Gastrocnemius medialis (tissue), 4 donors: Measurements from ENCODE around the gene DUSP8. TPM values are rescaled to one million over a fixed set of nuclear protein-coding genes. Genes with fewer than 3 reads are reported as not detected.
"Not testable (repeated sequence)": the region's sequence is repeated elsewhere in the genome, so short reads cannot be mapped to it uniquely, and the experiment has no call there.

Experiments
- ATAC-seq, 2 donors: fragments of 150-250 bp; one replicate each; pipeline ENCODE4 v1.9.1; 2016
- DNase-seq, 2 donors: peaks; one replicate each; pipeline ENCODE4 v3.0.0-alpha.2; 2019
- H3K27ac ChIP-seq, 4 donors: fragments of 200-600 bp; sonication (generic); 1 replicate in 1 of 4; 2 replicates in 3 of 4; pipeline ENCODE4 v1.5.1; 2016 to 2018; ENCODE audit warnings: mild to moderate bottlenecking in 2 of 4, moderate library complexity in 1 of 4
- H3K27me3 ChIP-seq, 3 donors: fragments of 200-600 bp; sonication (generic) in 2 of 3; 1 replicate in 1 of 3; 2 replicates in 2 of 3; pipeline versions ENCODE4 v1.5.1 to v1.6.0; 2016 to 2019; ENCODE audit warnings: mild to moderate bottlenecking in 1 of 3, moderate library complexity in 1 of 3
- H3K36me3 ChIP-seq, 2 donors: fragments of 200-600 bp; sonication (generic) in 1 of 2; one replicate each; pipeline ENCODE4 v1.5.1; 2017 to 2018
- H3K4me1 ChIP-seq, 2 donors: fragments of 200-600 bp; sonication (generic) in 1 of 2; one replicate each; pipeline ENCODE4 v1.5.1; 2016 to 2017; ENCODE audit warnings: mild to moderate bottlenecking in 2 of 2
- H3K4me3 ChIP-seq, 4 donors: fragments of 200-600 bp; sonication (generic) in 3 of 4; 1 replicate in 1 of 4; 2 replicates in 3 of 4; pipeline ENCODE4 v1.5.1; 2016 to 2019; ENCODE audit warnings: mild to moderate bottlenecking in 2 of 4
- H3K9me3 ChIP-seq, 3 donors: fragments of 200-600 bp; sonication (generic) in 2 of 3; 1 replicate in 1 of 3; 2 replicates in 2 of 3; pipeline ENCODE4 v1.5.1; 2016 to 2019
- CTCF ChIP-seq, 5 experiments: fragments of 450-650 bp in 3 of 5; fragments of 200-600 bp in 2 of 5; sonication (generic) in 2 of 5; IDR thresholded peaks in 4 of 5; conservative IDR thresholded peaks in 1 of 5; 1 replicate in 4 of 5; 2 replicates in 1 of 5; pipeline ENCODE4 v1.5.1; 2016 to 2019; ENCODE audit warnings: antibody characterized with exemption in 5 of 5, mild to moderate bottlenecking in 3 of 5, moderate library complexity in 3 of 5
- POLR2A ChIP-seq, 2 donors: fragments of 450-650 bp; IDR thresholded peaks; one replicate each; pipeline ENCODE4 v1.6.1; 2017; ENCODE audit warnings: antibody characterized with exemption in 2 of 2, mild to moderate bottlenecking in 2 of 2, moderate library complexity in 2 of 2
- in situ Hi-C, 4 donors: fragments of 200-750 bp; cut with MboI; loops; one replicate each; pipeline versions ENCODE4 v1.15.0 to v1.8.0; 2017; ENCODE audit warnings: low sequenced_read_pairs in 4 of 4
- intact Hi-C: fragments of 100-400 bp; cut with DNase I; formaldehyde crosslinking; loops from one replicate; pipeline ENCODE4 v1.15.1; 2023; ENCODE audit warnings: low total_unique reads
- total RNA-seq, 4 donors: library from RNA; depleted of rRNA; stranded (reverse); fragments of >200 nt; gene quantifications; one replicate each; pipeline versions ENCODE4 v1.1.0 to v1.2.3, GENCODE V29; 2016

DUSP8 gene
- total RNA-seq, 4 donors from 2014 or later = 2.6 to 25.9 (median 6.3) TPM

- ATAC-seq (no peak), DNase-seq (no peak)
- Histone ChIP-seq H3K9me3 (no peaks in the 10 kb centered on the region), H3K4me3 (no peak overlapping the region), H3K4me1 (no peaks in the 10 kb centered on the region), H3K27me3 (peaks cover 0 to 6% (median 0%) of the 10 kb centered on the region in 3 donors), H3K36me3 (no peaks in the 10 kb centered on the region), H3K27ac (no peak overlapping the region)
- TF ChIP-seq CTCF (IDR thresholded peaks at IDR 0.05 in 4 of 5, conservative IDR thresholded peaks at IDR 0.05 in 1 of 5) (no peak), POLR2A (IDR thresholded peaks at IDR 0.05) (no peak)
- in situ Hi-C loops (no loop called here), intact Hi-C loops (no loop called here)
Observed at GRCh38 chr11:1598816-1599215, 26.7 kb upstream of the DUSP8 start.

- H3K36me3 ChIP-seq, H3K4me3 ChIP-seq, H3K27me3 ChIP-seq, H3K9me3 ChIP-seq, H3K4me1 ChIP-seq, H3K27ac ChIP-seq, in situ Hi-C loops, intact Hi-C loops, DNase-seq, ATAC-seq: not testable (repeated sequence)
Observed at GRCh38 chr11:1598406-1598805, 26.3 kb upstream of the DUSP8 start.

GRCh38 chr11:1597994-1598380 is 25.9 kb upstream of the DUSP8 start, which contains the start of gene KRTAP5-2:
Gene KRTAP5-2 (minus strand): TSS chr11:1598294. CDS start chr11:1598250, 44 bp downstream.
- H3K4me3 ChIP-seq = no peak within 1 kb of the TSS
- in situ Hi-C loops (no loop called here), intact Hi-C loops (no loop called here)
- H3K4me1 ChIP-seq = no peaks in the 10 kb centered on the region
- DNase-seq (no peak), ATAC-seq (no peak)
- no peaks in the 10 kb centered on the region for H3K36me3 ChIP-seq
- peaks cover 0 to 6% (median 0%) of the 10 kb centered on the region in 3 donors for H3K27me3 ChIP-seq
- no peaks in the 10 kb centered on the region for H3K9me3 ChIP-seq
- TF ChIP-seq CTCF (IDR thresholded peaks at IDR 0.05 in 4 of 5, conservative IDR thresholded peaks at IDR 0.05 in 1 of 5) (no peak), POLR2A (IDR thresholded peaks at IDR 0.05) (no peak)
- no peak within 1 kb of the TSS for H3K27ac ChIP-seq

GRCh38 chr11:1597331-1597993 is 25.4 kb upstream of the DUSP8 start:
- Histone ChIP-seq H3K4me1 (no peaks in the 10 kb centered on the region), H3K4me3 (no peak overlapping the region), H3K27me3 (peaks cover 0 to 6% (median 0%) of the 10 kb centered on the region in 3 donors), H3K27ac (no peak overlapping the region), H3K36me3 (no peaks in the 10 kb centered on the region), H3K9me3 (no peaks in the 10 kb centered on the region)
- intact Hi-C loops (no loop called here), in situ Hi-C loops (no loop called here)
- DNase-seq (no peak), ATAC-seq (no peak)
- TF ChIP-seq CTCF (IDR thresholded peaks at IDR 0.05 in 4 of 5, conservative IDR thresholded peaks at IDR 0.05 in 1 of 5) (no peak), POLR2A (IDR thresholded peaks at IDR 0.05) (no peak)

- in situ Hi-C loops, H3K27me3 ChIP-seq, H3K9me3 ChIP-seq, H3K36me3 ChIP-seq, H3K4me1 ChIP-seq, ATAC-seq, intact Hi-C loops, DNase-seq, H3K27ac ChIP-seq, H3K4me3 ChIP-seq: not testable (repeated sequence)
Observed at GRCh38 chr11:1596576-1597121, 24.6 kb upstream of the DUSP8 start.

- DNase-seq, H3K27me3 ChIP-seq, H3K4me3 ChIP-seq, H3K4me1 ChIP-seq, in situ Hi-C loops, intact Hi-C loops, H3K9me3 ChIP-seq, H3K36me3 ChIP-seq, H3K27ac ChIP-seq, ATAC-seq: not testable (repeated sequence)
Observed at GRCh38 chr11:1595994-1596575, 24.0 kb upstream of the DUSP8 start.
